WTC11 (cell line): ENCODE results near the gene URM1. TPM values are rescaled to one million over a fixed set of nuclear protein-coding genes. Genes with fewer than 3 reads are reported as not detected.

Source experiments
- ATAC-seq: fragments of 200-7000 bp; cut with Tn5 transposase; 2 replicates; pipeline ENCODE4 v1.10.0; 2021; ENCODE audit warnings: mild to moderate bottlenecking, moderate library complexity
- CTCF ChIA-PET: fragments of 300-600 bp; sonication (Branson Sonifier 250); formaldehyde crosslinking; loops from one replicate; lab custom pipeline; 2021; ENCODE audit warnings: antibody characterized with exemption; lab: Charles Lee
- POLR2A ChIA-PET: fragments of 350-600 bp; sonication (Branson Sonifier 250); formaldehyde crosslinking; loops from one replicate; lab custom pipeline; 2021; ENCODE audit warnings: antibody characterized with exemption; lab: Charles Lee
- DNase-seq: peaks from one replicate; pipeline ENCODE4 v3.0.0; 2021; ENCODE audit warnings: low spot score
- H3K27ac Mint-ChIP-seq: 2 replicates; pipeline ENCODE4 v1.8.0; 2021; ENCODE audit warnings: mixed read lengths
- H3K27me3 Mint-ChIP-seq: 2 replicates; pipeline ENCODE4 v1.8.0; 2021; ENCODE audit warnings: low read depth, mild to moderate bottlenecking, moderate library complexity, mixed read lengths
- H3K36me3 Mint-ChIP-seq: 2 replicates; pipeline ENCODE4 v1.8.0; 2021; ENCODE audit warnings: mixed read lengths
- H3K4me1 Mint-ChIP-seq: 2 replicates; pipeline ENCODE4 v1.8.0; 2022; ENCODE audit warnings: mixed read lengths
- H3K4me3 Mint-ChIP-seq: 2 replicates; pipeline ENCODE4 v1.8.0; 2021; ENCODE audit warnings: mild to moderate bottlenecking, moderate library complexity, mixed read lengths
- H3K9me3 Mint-ChIP-seq: 2 replicates; pipeline ENCODE4 v1.8.0; 2021; ENCODE audit warnings: mixed read lengths
- ESRRA ChIP-seq: sonication (generic); formaldehyde crosslinking; IDR thresholded peaks from 2 replicates; pipeline ENCODE4 v1.8.1; 2022; ENCODE audit warnings: mild to moderate bottlenecking, missing genetic modification reagents, borderline replicate concordance
- ETV6 ChIP-seq: sonication (generic); formaldehyde crosslinking; IDR thresholded peaks from 2 replicates; pipeline ENCODE4 v1.8.1; 2022; ENCODE audit warnings: mild to moderate bottlenecking, missing genetic modification reagents
- FOXJ3 ChIP-seq: sonication (generic); formaldehyde crosslinking; IDR thresholded peaks from 2 replicates; pipeline ENCODE4 v1.9.0; 2021; ENCODE audit warnings: missing genetic modification reagents, mild to moderate bottlenecking, borderline replicate concordance
- MXD4 ChIP-seq: fragments of 250-450 bp; sonication (Bioruptor Pico); IDR thresholded peaks from 2 replicates; pipeline ENCODE4 v1.8.0; 2021; ENCODE audit warnings: mild to moderate bottlenecking, moderate library complexity, borderline replicate concordance
- NFYB ChIP-seq: sonication (generic); formaldehyde crosslinking; conservative IDR thresholded peaks from 2 replicates; pipeline ENCODE4 v1.8.0; 2022; ENCODE audit warnings: low read depth, missing genetic modification reagents
- NR2C2 ChIP-seq: sonication (generic); formaldehyde crosslinking; IDR thresholded peaks from 2 replicates; pipeline ENCODE4 v1.8.0; 2022; ENCODE audit warnings: mild to moderate bottlenecking, missing genetic modification reagents
- RELA ChIP-seq: sonication (generic); formaldehyde crosslinking; IDR thresholded peaks from 2 replicates; pipeline ENCODE4 v1.8.1; 2022; ENCODE audit warnings: missing genetic modification reagents, mild to moderate bottlenecking, borderline replicate concordance
- TEAD1 ChIP-seq: sonication (generic); formaldehyde crosslinking; IDR thresholded peaks from 2 replicates; pipeline ENCODE4 v1.8.0; 2022; ENCODE audit warnings: mild to moderate bottlenecking, missing genetic modification reagents
- ZNF232 ChIP-seq: sonication (generic); formaldehyde crosslinking; IDR thresholded peaks from 2 replicates; pipeline ENCODE4 v1.8.0; 2022; ENCODE audit warnings: mild to moderate bottlenecking, missing genetic modification reagents
- ZNF317 ChIP-seq: sonication (generic); formaldehyde crosslinking; IDR thresholded peaks from 2 replicates; pipeline ENCODE4 v1.8.1; 2023; ENCODE audit warnings: low read depth, mild to moderate bottlenecking, moderate library complexity, missing genetic modification reagents, borderline replicate concordance
- total RNA-seq: library from RNA; stranded (reverse); gene quantifications from 3 replicates; pipeline ENCODE4 v1.2.3, GENCODE V29; 2021
- TF ChIP-seq, protein P1 (sequence below): sonication (generic); formaldehyde crosslinking; IDR thresholded peaks from 2 replicates; pipeline ENCODE4 v1.8.0; 2022; ENCODE audit warnings: missing genetic modification reagents
- TF ChIP-seq, protein P2 (sequence below): sonication (generic); formaldehyde crosslinking; IDR thresholded peaks from 2 replicates; pipeline ENCODE4 v1.8.1; 2022; ENCODE audit warnings: low read depth, missing genetic modification reagents, borderline replicate concordance
- TF ChIP-seq, protein P3 (sequence below): sonication (generic); formaldehyde crosslinking; IDR thresholded peaks from 2 replicates; pipeline ENCODE4 v1.8.0; 2023; ENCODE audit warnings: missing genetic modification reagents, mild to moderate bottlenecking, borderline replicate concordance
- TF ChIP-seq, protein P4 (sequence below): fragments of 250-450 bp; sonication (Bioruptor Pico); IDR thresholded peaks from 2 replicates; pipeline ENCODE4 v1.9.0; 2021; ENCODE audit warnings: mild to moderate bottlenecking, borderline replicate concordance
- TF ChIP-seq, protein P5 (sequence below): sonication (generic); formaldehyde crosslinking; IDR thresholded peaks from 2 replicates; pipeline ENCODE4 v1.8.1; 2022; ENCODE audit warnings: mild to moderate bottlenecking, missing genetic modification reagents, moderate library complexity, borderline replicate concordance

The URM1 gene
- total RNA-seq, 1 experiment from 2014 or later, result 67.9 TPM

DNA sequence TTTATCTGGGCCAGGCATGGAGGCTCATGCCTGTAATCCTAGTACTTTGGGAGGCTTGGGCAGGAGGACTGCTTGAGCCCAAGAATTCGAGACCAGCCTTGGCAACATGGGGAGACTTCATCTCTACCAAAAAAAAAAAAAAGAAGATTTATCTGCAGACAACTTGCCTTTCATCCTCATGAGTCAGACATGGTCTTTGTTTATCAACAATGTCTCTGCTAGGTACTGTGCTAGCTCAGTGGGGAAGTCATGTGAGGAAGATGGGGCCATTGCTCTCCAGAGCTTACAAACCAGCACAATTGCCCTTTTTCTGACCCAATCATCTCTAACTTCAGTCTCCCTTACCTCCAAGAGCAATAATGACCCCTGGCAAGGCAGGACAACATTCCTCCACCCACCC lies 1.6 kb downstream of the URM1 start (continued):
- TF ChIP-seq, protein P1, sequence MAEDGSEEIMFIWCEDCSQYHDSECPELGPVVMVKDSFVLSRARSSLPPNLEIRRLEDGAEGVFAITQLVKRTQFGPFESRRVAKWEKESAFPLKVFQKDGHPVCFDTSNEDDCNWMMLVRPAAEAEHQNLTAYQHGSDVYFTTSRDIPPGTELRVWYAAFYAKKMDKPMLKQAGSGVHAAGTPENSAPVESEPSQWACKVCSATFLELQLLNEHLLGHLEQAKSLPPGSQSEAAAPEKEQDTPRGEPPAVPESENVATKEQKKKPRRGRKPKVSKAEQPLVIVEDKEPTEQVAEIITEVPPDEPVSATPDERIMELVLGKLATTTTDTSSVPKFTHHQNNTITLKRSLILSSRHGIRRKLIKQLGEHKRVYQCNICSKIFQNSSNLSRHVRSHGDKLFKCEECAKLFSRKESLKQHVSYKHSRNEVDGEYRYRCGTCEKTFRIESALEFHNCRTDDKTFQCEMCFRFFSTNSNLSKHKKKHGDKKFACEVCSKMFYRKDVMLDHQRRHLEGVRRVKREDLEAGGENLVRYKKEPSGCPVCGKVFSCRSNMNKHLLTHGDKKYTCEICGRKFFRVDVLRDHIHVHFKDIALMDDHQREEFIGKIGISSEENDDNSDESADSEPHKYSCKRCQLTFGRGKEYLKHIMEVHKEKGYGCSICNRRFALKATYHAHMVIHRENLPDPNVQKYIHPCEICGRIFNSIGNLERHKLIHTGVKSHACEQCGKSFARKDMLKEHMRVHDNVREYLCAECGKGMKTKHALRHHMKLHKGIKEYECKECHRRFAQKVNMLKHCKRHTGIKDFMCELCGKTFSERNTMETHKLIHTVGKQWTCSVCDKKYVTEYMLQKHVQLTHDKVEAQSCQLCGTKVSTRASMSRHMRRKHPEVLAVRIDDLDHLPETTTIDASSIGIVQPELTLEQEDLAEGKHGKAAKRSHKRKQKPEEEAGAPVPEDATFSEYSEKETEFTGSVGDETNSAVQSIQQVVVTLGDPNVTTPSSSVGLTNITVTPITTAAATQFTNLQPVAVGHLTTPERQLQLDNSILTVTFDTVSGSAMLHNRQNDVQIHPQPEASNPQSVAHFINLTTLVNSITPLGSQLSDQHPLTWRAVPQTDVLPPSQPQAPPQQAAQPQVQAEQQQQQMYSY (CRISPR knock-in tag), result no peak
- no peak for TF ChIP-seq TEAD1 (CRISPR knock-in tag)
- TF ChIP-seq FOXJ3 (CRISPR knock-in tag), result no peak
- TF ChIP-seq, all 79 proteins: peak for 0

DNA sequence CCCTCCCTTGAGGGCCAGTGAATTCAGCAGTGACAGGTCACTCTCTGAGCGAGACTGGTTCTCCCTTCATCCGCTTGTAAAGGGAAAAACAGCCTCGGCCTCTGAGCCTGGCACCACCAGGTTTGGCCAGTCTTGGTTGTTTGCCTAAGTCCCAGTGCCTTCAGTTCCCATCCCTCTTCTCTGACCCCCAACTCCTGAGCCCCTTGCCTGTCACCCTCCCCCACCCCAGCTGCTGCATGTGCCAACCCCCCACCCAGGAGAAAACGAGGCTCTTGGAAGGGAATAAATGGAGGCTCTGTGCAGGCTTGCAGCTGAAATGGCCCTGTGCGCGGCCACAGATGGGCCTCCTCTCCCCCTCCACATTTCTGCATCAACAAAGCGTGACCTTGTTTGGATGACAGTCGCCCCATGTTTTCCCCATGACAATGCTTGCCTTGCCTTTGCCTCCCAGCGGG lies 3.1 kb downstream of the URM1 start:
- peaks cover 9% of the 10 kb centered on the region for H3K36me3 Mint-ChIP-seq
- no peak for ATAC-seq
- H3K4me1 Mint-ChIP-seq, result peaks cover 21% of the 10 kb centered on the region
- ChIA-PET POLR2A (interaction anchor here (0.5 kb wide), 1 partner anchor 11 kb away, joined by 3 read pairs; no protein-coding TSS in a partner anchor), CTCF (no interaction called here)
- H3K27ac Mint-ChIP-seq, result no peak overlapping the region
- peaks cover 13% of the 10 kb centered on the region for H3K27me3 Mint-ChIP-seq
- H3K4me3 Mint-ChIP-seq, result no peak overlapping the region
- no peak for DNase-seq
- TF ChIP-seq, protein P2, sequence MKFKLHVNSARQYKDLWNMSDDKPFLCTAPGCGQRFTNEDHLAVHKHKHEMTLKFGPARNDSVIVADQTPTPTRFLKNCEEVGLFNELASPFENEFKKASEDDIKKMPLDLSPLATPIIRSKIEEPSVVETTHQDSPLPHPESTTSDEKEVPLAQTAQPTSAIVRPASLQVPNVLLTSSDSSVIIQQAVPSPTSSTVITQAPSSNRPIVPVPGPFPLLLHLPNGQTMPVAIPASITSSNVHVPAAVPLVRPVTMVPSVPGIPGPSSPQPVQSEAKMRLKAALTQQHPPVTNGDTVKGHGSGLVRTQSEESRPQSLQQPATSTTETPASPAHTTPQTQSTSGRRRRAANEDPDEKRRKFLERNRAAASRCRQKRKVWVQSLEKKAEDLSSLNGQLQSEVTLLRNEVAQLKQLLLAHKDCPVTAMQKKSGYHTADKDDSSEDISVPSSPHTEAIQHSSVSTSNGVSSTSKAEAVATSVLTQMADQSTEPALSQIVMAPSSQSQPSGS (CRISPR knock-in tag), result no peak
- TF ChIP-seq ESRRA (CRISPR knock-in tag) (no peak), NR2C2 (no peak), TEAD1 (CRISPR knock-in tag) (no peak), ETV6 (CRISPR knock-in tag) (no peak), MXD4 (CRISPR knock-in tag) (no peak), ZNF317 (CRISPR knock-in tag) (no peak), RELA (CRISPR knock-in tag) (no peak), ZNF232 (no peak), NFYB (CRISPR knock-in tag) (no peak)
- TF ChIP-seq, protein P3, sequence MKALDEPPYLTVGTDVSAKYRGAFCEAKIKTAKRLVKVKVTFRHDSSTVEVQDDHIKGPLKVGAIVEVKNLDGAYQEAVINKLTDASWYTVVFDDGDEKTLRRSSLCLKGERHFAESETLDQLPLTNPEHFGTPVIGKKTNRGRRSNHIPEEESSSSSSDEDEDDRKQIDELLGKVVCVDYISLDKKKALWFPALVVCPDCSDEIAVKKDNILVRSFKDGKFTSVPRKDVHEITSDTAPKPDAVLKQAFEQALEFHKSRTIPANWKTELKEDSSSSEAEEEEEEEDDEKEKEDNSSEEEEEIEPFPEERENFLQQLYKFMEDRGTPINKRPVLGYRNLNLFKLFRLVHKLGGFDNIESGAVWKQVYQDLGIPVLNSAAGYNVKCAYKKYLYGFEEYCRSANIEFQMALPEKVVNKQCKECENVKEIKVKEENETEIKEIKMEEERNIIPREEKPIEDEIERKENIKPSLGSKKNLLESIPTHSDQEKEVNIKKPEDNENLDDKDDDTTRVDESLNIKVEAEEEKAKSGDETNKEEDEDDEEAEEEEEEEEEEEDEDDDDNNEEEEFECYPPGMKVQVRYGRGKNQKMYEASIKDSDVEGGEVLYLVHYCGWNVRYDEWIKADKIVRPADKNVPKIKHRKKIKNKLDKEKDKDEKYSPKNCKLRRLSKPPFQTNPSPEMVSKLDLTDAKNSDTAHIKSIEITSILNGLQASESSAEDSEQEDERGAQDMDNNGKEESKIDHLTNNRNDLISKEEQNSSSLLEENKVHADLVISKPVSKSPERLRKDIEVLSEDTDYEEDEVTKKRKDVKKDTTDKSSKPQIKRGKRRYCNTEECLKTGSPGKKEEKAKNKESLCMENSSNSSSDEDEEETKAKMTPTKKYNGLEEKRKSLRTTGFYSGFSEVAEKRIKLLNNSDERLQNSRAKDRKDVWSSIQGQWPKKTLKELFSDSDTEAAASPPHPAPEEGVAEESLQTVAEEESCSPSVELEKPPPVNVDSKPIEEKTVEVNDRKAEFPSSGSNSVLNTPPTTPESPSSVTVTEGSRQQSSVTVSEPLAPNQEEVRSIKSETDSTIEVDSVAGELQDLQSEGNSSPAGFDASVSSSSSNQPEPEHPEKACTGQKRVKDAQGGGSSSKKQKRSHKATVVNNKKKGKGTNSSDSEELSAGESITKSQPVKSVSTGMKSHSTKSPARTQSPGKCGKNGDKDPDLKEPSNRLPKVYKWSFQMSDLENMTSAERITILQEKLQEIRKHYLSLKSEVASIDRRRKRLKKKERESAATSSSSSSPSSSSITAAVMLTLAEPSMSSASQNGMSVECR, result no peak
- TF ChIP-seq, protein P4, sequence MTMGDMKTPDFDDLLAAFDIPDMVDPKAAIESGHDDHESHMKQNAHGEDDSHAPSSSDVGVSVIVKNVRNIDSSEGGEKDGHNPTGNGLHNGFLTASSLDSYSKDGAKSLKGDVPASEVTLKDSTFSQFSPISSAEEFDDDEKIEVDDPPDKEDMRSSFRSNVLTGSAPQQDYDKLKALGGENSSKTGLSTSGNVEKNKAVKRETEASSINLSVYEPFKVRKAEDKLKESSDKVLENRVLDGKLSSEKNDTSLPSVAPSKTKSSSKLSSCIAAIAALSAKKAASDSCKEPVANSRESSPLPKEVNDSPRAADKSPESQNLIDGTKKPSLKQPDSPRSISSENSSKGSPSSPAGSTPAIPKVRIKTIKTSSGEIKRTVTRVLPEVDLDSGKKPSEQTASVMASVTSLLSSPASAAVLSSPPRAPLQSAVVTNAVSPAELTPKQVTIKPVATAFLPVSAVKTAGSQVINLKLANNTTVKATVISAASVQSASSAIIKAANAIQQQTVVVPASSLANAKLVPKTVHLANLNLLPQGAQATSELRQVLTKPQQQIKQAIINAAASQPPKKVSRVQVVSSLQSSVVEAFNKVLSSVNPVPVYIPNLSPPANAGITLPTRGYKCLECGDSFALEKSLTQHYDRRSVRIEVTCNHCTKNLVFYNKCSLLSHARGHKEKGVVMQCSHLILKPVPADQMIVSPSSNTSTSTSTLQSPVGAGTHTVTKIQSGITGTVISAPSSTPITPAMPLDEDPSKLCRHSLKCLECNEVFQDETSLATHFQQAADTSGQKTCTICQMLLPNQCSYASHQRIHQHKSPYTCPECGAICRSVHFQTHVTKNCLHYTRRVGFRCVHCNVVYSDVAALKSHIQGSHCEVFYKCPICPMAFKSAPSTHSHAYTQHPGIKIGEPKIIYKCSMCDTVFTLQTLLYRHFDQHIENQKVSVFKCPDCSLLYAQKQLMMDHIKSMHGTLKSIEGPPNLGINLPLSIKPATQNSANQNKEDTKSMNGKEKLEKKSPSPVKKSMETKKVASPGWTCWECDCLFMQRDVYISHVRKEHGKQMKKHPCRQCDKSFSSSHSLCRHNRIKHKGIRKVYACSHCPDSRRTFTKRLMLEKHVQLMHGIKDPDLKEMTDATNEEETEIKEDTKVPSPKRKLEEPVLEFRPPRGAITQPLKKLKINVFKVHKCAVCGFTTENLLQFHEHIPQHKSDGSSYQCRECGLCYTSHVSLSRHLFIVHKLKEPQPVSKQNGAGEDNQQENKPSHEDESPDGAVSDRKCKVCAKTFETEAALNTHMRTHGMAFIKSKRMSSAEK, result no peak
- TF ChIP-seq, protein P5, sequence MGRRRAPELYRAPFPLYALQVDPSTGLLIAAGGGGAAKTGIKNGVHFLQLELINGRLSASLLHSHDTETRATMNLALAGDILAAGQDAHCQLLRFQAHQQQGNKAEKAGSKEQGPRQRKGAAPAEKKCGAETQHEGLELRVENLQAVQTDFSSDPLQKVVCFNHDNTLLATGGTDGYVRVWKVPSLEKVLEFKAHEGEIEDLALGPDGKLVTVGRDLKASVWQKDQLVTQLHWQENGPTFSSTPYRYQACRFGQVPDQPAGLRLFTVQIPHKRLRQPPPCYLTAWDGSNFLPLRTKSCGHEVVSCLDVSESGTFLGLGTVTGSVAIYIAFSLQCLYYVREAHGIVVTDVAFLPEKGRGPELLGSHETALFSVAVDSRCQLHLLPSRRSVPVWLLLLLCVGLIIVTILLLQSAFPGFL (CRISPR knock-in tag), result no peak
- H3K9me3 Mint-ChIP-seq, result no peaks in the 10 kb centered on the region
